Sigmoid colon (tissue), 4 donors: ENCODE measurements around the gene XPA.

Experiments
- POLR2A ChIP-seq, 2 donors: fragments of 450-650 bp; IDR thresholded peaks; one replicate each; pipeline ENCODE4 v1.6.1; 2016; ENCODE audit warnings: antibody characterized with exemption in 2 of 2, mild to moderate bottlenecking in 2 of 2, moderate library complexity in 2 of 2
- POLR2AphosphoS5 ChIP-seq, 4 donors: sonication (generic); formaldehyde crosslinking; IDR thresholded peaks; one replicate each; pipeline ENCODE4 v1.6.1; 2017; ENCODE audit warnings: antibody characterized with exemption in 4 of 4
- TF ChIP-seq, protein P1 (sequence below), 4 experiments: fragments of 450-650 bp in 3 of 4; fragments of 200-600 bp in 1 of 4; IDR thresholded peaks; one replicate each; pipeline ENCODE4 v1.5.1; 2016 to 2019; ENCODE audit warnings: antibody characterized with exemption in 4 of 4, mild to moderate bottlenecking in 3 of 4, moderate library complexity in 2 of 4

DNA sequence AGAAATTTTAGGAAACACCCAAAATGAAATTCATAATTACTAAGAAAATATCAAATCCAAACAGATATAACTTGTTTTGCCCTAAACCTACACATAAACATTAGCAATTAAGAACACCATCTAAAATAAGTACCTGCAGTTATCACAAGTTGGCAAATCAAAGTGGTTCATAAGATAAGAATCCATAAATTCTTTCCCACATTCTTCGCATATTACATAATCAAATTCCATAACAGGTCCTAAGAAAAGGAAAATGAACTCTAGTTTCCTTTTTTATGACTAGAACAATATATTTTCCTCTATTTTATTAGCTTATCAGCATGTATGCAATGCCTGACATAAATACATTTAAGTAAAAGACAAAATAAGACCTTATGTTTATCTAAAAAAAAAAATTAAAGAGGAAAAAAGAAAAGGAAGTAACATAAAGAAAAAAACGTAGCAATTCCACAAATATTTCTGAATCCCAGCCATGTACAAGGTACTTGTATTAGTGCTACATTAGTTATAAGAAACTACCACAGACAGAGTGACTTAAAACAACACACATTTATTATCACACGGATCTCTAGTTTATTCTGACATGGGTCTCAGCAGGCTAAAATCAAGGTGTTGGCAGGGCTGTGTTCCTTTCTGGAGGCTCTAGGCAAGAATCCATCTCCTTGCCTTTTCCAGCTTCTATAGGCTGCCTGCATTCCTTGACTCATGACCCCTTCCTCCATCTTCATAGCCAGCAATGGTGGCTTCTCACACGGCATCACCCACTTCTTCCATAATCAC lies 7.5 kb downstream of the XPA start:
- TF ChIP-seq POLR2A (IDR thresholded peaks at IDR 0.05): no peak
- TF ChIP-seq, protein P1, sequence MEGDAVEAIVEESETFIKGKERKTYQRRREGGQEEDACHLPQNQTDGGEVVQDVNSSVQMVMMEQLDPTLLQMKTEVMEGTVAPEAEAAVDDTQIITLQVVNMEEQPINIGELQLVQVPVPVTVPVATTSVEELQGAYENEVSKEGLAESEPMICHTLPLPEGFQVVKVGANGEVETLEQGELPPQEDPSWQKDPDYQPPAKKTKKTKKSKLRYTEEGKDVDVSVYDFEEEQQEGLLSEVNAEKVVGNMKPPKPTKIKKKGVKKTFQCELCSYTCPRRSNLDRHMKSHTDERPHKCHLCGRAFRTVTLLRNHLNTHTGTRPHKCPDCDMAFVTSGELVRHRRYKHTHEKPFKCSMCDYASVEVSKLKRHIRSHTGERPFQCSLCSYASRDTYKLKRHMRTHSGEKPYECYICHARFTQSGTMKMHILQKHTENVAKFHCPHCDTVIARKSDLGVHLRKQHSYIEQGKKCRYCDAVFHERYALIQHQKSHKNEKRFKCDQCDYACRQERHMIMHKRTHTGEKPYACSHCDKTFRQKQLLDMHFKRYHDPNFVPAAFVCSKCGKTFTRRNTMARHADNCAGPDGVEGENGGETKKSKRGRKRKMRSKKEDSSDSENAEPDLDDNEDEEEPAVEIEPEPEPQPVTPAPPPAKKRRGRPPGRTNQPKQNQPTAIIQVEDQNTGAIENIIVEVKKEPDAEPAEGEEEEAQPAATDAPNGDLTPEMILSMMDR (IDR thresholded peaks at IDR 0.05): no peak
- TF ChIP-seq POLR2AphosphoS5 (IDR thresholded peaks at IDR 0.05): no peak
